ENCODE results near the gene CFAP53. TPM values are rescaled to one million over a fixed set of nuclear protein-coding genes. Genes with fewer than 3 reads are reported as not detected.

CFAP53 gene
- total RNA-seq, 1 donor from 2014 or later = 0.68 TPM

GRCh38 chr18:50195689-50196088 is 70.6 kb downstream of the CFAP53 start:
- H3K27me3 ChIP-seq (ENCODE audit: insufficient read depth, low read length) = peaks cover 71% of the 10 kb centered on the region
- peaks cover 38% of the 10 kb centered on the region for H3K27me3 Mint-ChIP-seq (ENCODE audit: low read depth, unreplicated experiment)
- no peak for FAIRE-seq
- H3K9me3 ChIP-seq (ENCODE audit: insufficient read depth, low read depth, low read length) = no peaks in the 10 kb centered on the region
- no peak overlapping the region for H2AFZ ChIP-seq (ENCODE audit: low read depth, low read length)
- no peaks in the 10 kb centered on the region for H3K36me3 Mint-ChIP-seq (ENCODE audit: low read depth, unreplicated experiment)
- H3K4me1 ChIP-seq (ENCODE audit: insufficient read depth, low read length) = no peaks in the 10 kb centered on the region
- H3K4me2 ChIP-seq (ENCODE audit: low read length) = no peak overlapping the region
- no peaks in the 10 kb centered on the region for H3K79me2 ChIP-seq (ENCODE audit: insufficient read depth, low read length)
- H4K20me1 ChIP-seq (ENCODE audit: insufficient read depth, low read length) = no peaks in the 10 kb centered on the region
- H3K4me1 Mint-ChIP-seq (ENCODE audit: low read depth, unreplicated experiment) = peaks cover 4% of the 10 kb centered on the region
- no peak overlapping the region for H3K9ac ChIP-seq (ENCODE audit: low read length)
- no peak overlapping the region for H3K27ac ChIP-seq (ENCODE audit: low read depth, low read length)
- H3K4me3 Mint-ChIP-seq (ENCODE audit: unreplicated experiment) = peak overlapping the region; percentile 75
- TF ChIP-seq EZH2 (IDR thresholded peaks at IDR 0.05; ENCODE audit: insufficient read depth, low read length) (no peak), CTCF (IDR thresholded peaks at IDR 0.05; ENCODE audit: insufficient read depth, low read depth, low read length) (no peak)
- H3K9me3 Mint-ChIP-seq (ENCODE audit: unreplicated experiment) = no peaks in the 10 kb centered on the region
- H3K27ac Mint-ChIP-seq (ENCODE audit: unreplicated experiment) = no peak overlapping the region
- no peak for DNase-seq (ENCODE audit: low read depth)
- no peak overlapping the region for H3K4me3 ChIP-seq (ENCODE audit: insufficient read depth, low read depth, low read length)
- no peaks in the 10 kb centered on the region for H3K36me3 ChIP-seq (ENCODE audit: insufficient read depth, low read length)

GRCh38 chr18:50194631-50195532 is 71.4 kb downstream of the CFAP53 start, which contains the start of gene MYO5B:
Gene MYO5B, minus strand, starts transcription at chr18:50195147. Its CDS starts 354 bp downstream, at chr18:50194793.
- H3K9me3 ChIP-seq (ENCODE audit: insufficient read depth, low read depth, low read length) = no peaks in the 10 kb centered on the region
- no peaks in the 10 kb centered on the region for H3K4me1 ChIP-seq (ENCODE audit: insufficient read depth, low read length)
- H3K4me3 Mint-ChIP-seq (ENCODE audit: unreplicated experiment) = peak within 1 kb of the TSS; percentile 78
- DNase-seq (ENCODE audit: low read depth) (no peak), FAIRE-seq (no peak)
- no peaks in the 10 kb centered on the region for H3K9me3 Mint-ChIP-seq (ENCODE audit: unreplicated experiment)
- peak within 1 kb of the TSS; percentile 41 for H2AFZ ChIP-seq (ENCODE audit: low read depth, low read length)
- H3K27ac ChIP-seq (ENCODE audit: low read depth, low read length) = no peak within 1 kb of the TSS
- peaks cover 33% of the 10 kb centered on the region for H3K27me3 Mint-ChIP-seq (ENCODE audit: low read depth, unreplicated experiment)
- TF ChIP-seq CTCF (IDR thresholded peaks at IDR 0.05; ENCODE audit: insufficient read depth, low read depth, low read length) = no peak
- peak; percentile 96 for TF ChIP-seq EZH2 (IDR thresholded peaks at IDR 0.05; ENCODE audit: insufficient read depth, low read length)
- H4K20me1 ChIP-seq (ENCODE audit: insufficient read depth, low read length) = no peaks in the 10 kb centered on the region
- H3K4me3 ChIP-seq (ENCODE audit: insufficient read depth, low read depth, low read length) = peak within 1 kb of the TSS; percentile 46
- no peaks in the 10 kb centered on the region for H3K36me3 Mint-ChIP-seq (ENCODE audit: low read depth, unreplicated experiment)
- H3K4me1 Mint-ChIP-seq (ENCODE audit: low read depth, unreplicated experiment) = peaks cover 10% of the 10 kb centered on the region
- H3K27me3 ChIP-seq (ENCODE audit: insufficient read depth, low read length) = peaks cover 67% of the 10 kb centered on the region
- no peak within 1 kb of the TSS for H3K27ac Mint-ChIP-seq (ENCODE audit: unreplicated experiment)
- no peaks in the 10 kb centered on the region for H3K36me3 ChIP-seq (ENCODE audit: insufficient read depth, low read length)
- H3K9ac ChIP-seq (ENCODE audit: low read length) = no peak within 1 kb of the TSS
- peak within 1 kb of the TSS; percentile 81 for H3K4me2 ChIP-seq (ENCODE audit: low read length)
- no peaks in the 10 kb centered on the region for H3K79me2 ChIP-seq (ENCODE audit: insufficient read depth, low read length)

Measured in astrocyte (in vitro differentiated cells and primary cell).